Sigmoid colon (tissue), 4 donors: ENCODE measurements around the gene KRTAP9-2.

Source experiments
- POLR2AphosphoS5 ChIP-seq, 4 donors: sonication (generic); formaldehyde crosslinking; IDR thresholded peaks; one replicate each; pipeline ENCODE4 v1.6.1; 2017; ENCODE audit warnings: antibody characterized with exemption in 4 of 4
- TF ChIP-seq, protein P1 (sequence below), 4 experiments: fragments of 450-650 bp in 3 of 4; fragments of 200-600 bp in 1 of 4; IDR thresholded peaks; one replicate each; pipeline ENCODE4 v1.5.1; 2016 to 2019; ENCODE audit warnings: antibody characterized with exemption in 4 of 4, mild to moderate bottlenecking in 3 of 4, moderate library complexity in 2 of 4

DNA sequence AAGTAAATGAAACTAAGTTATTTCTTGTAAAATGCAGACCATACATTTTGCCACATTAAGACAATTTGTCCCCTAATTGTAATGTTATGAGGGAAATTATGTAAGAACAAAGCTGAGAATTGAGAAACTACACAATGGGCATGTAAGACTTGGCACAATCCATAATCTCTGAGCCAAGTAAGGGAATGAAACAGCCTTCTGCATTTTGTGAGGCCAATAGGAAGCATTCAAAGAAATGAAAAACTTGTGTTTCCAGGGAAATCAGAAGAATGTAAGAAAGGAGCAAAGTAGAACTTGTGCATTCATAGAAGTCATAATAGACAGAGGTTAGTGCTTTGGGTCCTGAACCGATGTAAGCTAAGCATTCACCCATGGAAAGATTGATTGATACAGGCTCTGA lies 24.8 kb downstream of the KRTAP9-2 start:
- TF ChIP-seq, protein P1, sequence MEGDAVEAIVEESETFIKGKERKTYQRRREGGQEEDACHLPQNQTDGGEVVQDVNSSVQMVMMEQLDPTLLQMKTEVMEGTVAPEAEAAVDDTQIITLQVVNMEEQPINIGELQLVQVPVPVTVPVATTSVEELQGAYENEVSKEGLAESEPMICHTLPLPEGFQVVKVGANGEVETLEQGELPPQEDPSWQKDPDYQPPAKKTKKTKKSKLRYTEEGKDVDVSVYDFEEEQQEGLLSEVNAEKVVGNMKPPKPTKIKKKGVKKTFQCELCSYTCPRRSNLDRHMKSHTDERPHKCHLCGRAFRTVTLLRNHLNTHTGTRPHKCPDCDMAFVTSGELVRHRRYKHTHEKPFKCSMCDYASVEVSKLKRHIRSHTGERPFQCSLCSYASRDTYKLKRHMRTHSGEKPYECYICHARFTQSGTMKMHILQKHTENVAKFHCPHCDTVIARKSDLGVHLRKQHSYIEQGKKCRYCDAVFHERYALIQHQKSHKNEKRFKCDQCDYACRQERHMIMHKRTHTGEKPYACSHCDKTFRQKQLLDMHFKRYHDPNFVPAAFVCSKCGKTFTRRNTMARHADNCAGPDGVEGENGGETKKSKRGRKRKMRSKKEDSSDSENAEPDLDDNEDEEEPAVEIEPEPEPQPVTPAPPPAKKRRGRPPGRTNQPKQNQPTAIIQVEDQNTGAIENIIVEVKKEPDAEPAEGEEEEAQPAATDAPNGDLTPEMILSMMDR (IDR thresholded peaks at IDR 0.05), result no peak
- TF ChIP-seq POLR2AphosphoS5 (IDR thresholded peaks at IDR 0.05), result no peak
